ENCODE measurements around the gene LDLRAD3.

GRCh38 chr11:36119300-36119699, 175.4 kb downstream of the LDLRAD3 start:
- TF ChIP-seq CTCF (IDR thresholded peaks at IDR 0.05) (no peak), POLR2A (IDR thresholded peaks at IDR 0.05) (no peak)

All from adrenal gland (tissue), 5 donors.